H1 (cell line): Measurements from ENCODE around the gene MARK3. TPM values are rescaled to one million over a fixed set of nuclear protein-coding genes. Genes with fewer than 3 reads are reported as not detected.

Experiments used
- HDAC6 ChIP-seq: IDR thresholded peaks from one replicate; pipeline ENCODE4 v1.7.1; 2012; ENCODE audit warnings: low read depth, mild to moderate bottlenecking, inconsistent platforms, low read length, moderate library complexity
- KDM1A ChIP-seq: fragments of 200-600, 300-600 bp; sonication (generic); IDR thresholded peaks from 2 replicates; pipeline ENCODE4 v1.7.1; 2016; ENCODE audit warnings: mild to moderate bottlenecking, low read length, borderline replicate concordance
- SIN3A ChIP-seq, 2 experiments: IDR thresholded peaks in 1 of 2; conservative IDR thresholded peaks in 1 of 2; 2 replicates each; pipeline ENCODE4 v1.6.1; 2011 to 2012; ENCODE audit warnings: low read length in 2 of 2, improper control_type of control experiment in 1 of 2, low read depth in 1 of 2, mild to moderate bottlenecking in 1 of 2
- SP1 ChIP-seq: IDR thresholded peaks from 2 replicates; pipeline ENCODE4 v1.6.1; 2011; ENCODE audit warnings: low read depth, low read length
- SRF ChIP-seq: IDR thresholded peaks from 2 replicates; pipeline ENCODE4 v1.6.1; 2011; ENCODE audit warnings: mild to moderate bottlenecking, low read depth, low read length, moderate library complexity
- TBP ChIP-seq: IDR thresholded peaks from 2 replicates; pipeline ENCODE4 v1.6.1; 2011; ENCODE audit warnings: low read depth, low read length, improper control_type of control experiment
- polyA plus RNA-seq, 7 experiments: library from polyadenylated mRNA; depleted of rRNA in 3 of 7; stranded (reverse) in 5 of 7; unstranded in 2 of 7; fragments of >200 nt in 5 of 7; fragments of 200-250 nt in 2 of 7; gene quantifications; 1 replicate in 5 of 7; 2 replicates in 1 of 7; 4 replicates in 1 of 7; pipeline versions ENCODE4 v1.2.1 to v1.2.3, GENCODE V29; 2011 to 2013; ENCODE audit warnings: missing spikeins in 2 of 7, mixed read lengths in 2 of 7
- total RNA-seq: library from RNA; stranded (reverse); fragmentation: NEBNext Ultra II Directional; extraction: Animal tissue kit (Norgen Biotek cat#: 25700); gene quantifications from 2 replicates; pipeline ENCODE4 v1.2.1, GENCODE V29; 2021
- TF ChIP-seq, protein P1 (sequence below): fragments of 300-600 bp; sonication (generic); IDR thresholded peaks from 2 replicates; pipeline ENCODE4 v1.7.1; 2012; ENCODE audit warnings: low read length, moderate library complexity, mild to moderate bottlenecking, inconsistent platforms; ENCODE audit not compliant: insufficient replicate concordance
- TF ChIP-seq, protein P2 (sequence below), 3 experiments: IDR thresholded peaks; 1 replicate in 2 of 3; 2 replicates in 1 of 3; pipeline versions ENCODE4 v1.5.1 to v1.6.1; 2011; ENCODE audit warnings: low read length in 3 of 3, mild to moderate bottlenecking in 3 of 3, inconsistent platforms in 2 of 3, low read depth in 1 of 3, moderate library complexity in 1 of 3; ENCODE audit not compliant: insufficient read depth in 1 of 3; ENCODE audit errors: control extremely low read depth in 1 of 3

Gene MARK3
- total and polyA plus RNA-seq, 2 of the 8 experiments (the other 6 are each of a cell fraction or from before 2014, with no cell fraction given), result 39.4 to 76.9 TPM

- TF ChIP-seq, protein P1, sequence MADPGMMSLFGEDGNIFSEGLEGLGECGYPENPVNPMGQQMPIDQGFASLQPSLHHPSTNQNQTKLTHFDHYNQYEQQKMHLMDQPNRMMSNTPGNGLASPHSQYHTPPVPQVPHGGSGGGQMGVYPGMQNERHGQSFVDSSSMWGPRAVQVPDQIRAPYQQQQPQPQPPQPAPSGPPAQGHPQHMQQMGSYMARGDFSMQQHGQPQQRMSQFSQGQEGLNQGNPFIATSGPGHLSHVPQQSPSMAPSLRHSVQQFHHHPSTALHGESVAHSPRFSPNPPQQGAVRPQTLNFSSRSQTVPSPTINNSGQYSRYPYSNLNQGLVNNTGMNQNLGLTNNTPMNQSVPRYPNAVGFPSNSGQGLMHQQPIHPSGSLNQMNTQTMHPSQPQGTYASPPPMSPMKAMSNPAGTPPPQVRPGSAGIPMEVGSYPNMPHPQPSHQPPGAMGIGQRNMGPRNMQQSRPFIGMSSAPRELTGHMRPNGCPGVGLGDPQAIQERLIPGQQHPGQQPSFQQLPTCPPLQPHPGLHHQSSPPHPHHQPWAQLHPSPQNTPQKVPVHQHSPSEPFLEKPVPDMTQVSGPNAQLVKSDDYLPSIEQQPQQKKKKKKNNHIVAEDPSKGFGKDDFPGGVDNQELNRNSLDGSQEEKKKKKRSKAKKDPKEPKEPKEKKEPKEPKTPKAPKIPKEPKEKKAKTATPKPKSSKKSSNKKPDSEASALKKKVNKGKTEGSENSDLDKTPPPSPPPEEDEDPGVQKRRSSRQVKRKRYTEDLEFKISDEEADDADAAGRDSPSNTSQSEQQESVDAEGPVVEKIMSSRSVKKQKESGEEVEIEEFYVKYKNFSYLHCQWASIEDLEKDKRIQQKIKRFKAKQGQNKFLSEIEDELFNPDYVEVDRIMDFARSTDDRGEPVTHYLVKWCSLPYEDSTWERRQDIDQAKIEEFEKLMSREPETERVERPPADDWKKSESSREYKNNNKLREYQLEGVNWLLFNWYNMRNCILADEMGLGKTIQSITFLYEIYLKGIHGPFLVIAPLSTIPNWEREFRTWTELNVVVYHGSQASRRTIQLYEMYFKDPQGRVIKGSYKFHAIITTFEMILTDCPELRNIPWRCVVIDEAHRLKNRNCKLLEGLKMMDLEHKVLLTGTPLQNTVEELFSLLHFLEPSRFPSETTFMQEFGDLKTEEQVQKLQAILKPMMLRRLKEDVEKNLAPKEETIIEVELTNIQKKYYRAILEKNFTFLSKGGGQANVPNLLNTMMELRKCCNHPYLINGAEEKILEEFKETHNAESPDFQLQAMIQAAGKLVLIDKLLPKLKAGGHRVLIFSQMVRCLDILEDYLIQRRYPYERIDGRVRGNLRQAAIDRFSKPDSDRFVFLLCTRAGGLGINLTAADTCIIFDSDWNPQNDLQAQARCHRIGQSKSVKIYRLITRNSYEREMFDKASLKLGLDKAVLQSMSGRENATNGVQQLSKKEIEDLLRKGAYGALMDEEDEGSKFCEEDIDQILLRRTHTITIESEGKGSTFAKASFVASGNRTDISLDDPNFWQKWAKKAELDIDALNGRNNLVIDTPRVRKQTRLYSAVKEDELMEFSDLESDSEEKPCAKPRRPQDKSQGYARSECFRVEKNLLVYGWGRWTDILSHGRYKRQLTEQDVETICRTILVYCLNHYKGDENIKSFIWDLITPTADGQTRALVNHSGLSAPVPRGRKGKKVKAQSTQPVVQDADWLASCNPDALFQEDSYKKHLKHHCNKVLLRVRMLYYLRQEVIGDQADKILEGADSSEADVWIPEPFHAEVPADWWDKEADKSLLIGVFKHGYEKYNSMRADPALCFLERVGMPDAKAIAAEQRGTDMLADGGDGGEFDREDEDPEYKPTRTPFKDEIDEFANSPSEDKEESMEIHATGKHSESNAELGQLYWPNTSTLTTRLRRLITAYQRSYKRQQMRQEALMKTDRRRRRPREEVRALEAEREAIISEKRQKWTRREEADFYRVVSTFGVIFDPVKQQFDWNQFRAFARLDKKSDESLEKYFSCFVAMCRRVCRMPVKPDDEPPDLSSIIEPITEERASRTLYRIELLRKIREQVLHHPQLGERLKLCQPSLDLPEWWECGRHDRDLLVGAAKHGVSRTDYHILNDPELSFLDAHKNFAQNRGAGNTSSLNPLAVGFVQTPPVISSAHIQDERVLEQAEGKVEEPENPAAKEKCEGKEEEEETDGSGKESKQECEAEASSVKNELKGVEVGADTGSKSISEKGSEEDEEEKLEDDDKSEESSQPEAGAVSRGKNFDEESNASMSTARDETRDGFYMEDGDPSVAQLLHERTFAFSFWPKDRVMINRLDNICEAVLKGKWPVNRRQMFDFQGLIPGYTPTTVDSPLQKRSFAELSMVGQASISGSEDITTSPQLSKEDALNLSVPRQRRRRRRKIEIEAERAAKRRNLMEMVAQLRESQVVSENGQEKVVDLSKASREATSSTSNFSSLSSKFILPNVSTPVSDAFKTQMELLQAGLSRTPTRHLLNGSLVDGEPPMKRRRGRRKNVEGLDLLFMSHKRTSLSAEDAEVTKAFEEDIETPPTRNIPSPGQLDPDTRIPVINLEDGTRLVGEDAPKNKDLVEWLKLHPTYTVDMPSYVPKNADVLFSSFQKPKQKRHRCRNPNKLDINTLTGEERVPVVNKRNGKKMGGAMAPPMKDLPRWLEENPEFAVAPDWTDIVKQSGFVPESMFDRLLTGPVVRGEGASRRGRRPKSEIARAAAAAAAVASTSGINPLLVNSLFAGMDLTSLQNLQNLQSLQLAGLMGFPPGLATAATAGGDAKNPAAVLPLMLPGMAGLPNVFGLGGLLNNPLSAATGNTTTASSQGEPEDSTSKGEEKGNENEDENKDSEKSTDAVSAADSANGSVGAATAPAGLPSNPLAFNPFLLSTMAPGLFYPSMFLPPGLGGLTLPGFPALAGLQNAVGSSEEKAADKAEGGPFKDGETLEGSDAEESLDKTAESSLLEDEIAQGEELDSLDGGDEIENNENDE, result no peak
- TF ChIP-seq HDAC6, result no peak
- no peak for TF ChIP-seq SRF
- TF ChIP-seq TBP, result no peak
- TF ChIP-seq SIN3A (conservative IDR thresholded peaks at IDR 0.05 in 1 of 2, IDR thresholded peaks at IDR 0.05 in 1 of 2; ENCODE audit: low read depth in 1 of 2, low read length in 2 of 2), result peak in 1 of 2 experiments; percentile 47; a peak in 1 of 4 replicates
- TF ChIP-seq, protein P2, sequence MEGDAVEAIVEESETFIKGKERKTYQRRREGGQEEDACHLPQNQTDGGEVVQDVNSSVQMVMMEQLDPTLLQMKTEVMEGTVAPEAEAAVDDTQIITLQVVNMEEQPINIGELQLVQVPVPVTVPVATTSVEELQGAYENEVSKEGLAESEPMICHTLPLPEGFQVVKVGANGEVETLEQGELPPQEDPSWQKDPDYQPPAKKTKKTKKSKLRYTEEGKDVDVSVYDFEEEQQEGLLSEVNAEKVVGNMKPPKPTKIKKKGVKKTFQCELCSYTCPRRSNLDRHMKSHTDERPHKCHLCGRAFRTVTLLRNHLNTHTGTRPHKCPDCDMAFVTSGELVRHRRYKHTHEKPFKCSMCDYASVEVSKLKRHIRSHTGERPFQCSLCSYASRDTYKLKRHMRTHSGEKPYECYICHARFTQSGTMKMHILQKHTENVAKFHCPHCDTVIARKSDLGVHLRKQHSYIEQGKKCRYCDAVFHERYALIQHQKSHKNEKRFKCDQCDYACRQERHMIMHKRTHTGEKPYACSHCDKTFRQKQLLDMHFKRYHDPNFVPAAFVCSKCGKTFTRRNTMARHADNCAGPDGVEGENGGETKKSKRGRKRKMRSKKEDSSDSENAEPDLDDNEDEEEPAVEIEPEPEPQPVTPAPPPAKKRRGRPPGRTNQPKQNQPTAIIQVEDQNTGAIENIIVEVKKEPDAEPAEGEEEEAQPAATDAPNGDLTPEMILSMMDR (IDR thresholded peaks at IDR 0.05; ENCODE audit: control extremely low read depth in 1 of 3, insufficient read depth in 1 of 3, low read depth in 1 of 3, low read length in 3 of 3), result peak in 2 of 3 experiments; percentile 84 to 97; a peak in 3 of 4 replicates
- TF ChIP-seq KDM1A, result no peak
- TF ChIP-seq SP1, result no peak
These were observed 133.3 kb downstream of the MARK3 start (continued) for GRCh38 chr14:103518422-103519042.
